Fibroblast of lung (primary cell): ENCODE data around the gene PDE9A.

Experiments
- EZH2 ChIP-seq: IDR thresholded peaks from 2 replicates; pipeline ENCODE4 v1.5.1; 2012; ENCODE audit warnings: low read length, control low read depth, mild to moderate bottlenecking; ENCODE audit errors: missing control alignments
- TF ChIP-seq, protein P1 (sequence below), 2 donors: IDR thresholded peaks in 1 of 2; conservative IDR thresholded peaks in 1 of 2; 1 replicate in 1 of 2; 2 replicates in 1 of 2; pipeline ENCODE4 v1.5.1; 2011 to 2012; ENCODE audit warnings: low read length in 2 of 2, control low read depth in 1 of 2, inconsistent platforms in 1 of 2, low read depth in 1 of 2, mild to moderate bottlenecking in 1 of 2

- TF ChIP-seq, protein P1, sequence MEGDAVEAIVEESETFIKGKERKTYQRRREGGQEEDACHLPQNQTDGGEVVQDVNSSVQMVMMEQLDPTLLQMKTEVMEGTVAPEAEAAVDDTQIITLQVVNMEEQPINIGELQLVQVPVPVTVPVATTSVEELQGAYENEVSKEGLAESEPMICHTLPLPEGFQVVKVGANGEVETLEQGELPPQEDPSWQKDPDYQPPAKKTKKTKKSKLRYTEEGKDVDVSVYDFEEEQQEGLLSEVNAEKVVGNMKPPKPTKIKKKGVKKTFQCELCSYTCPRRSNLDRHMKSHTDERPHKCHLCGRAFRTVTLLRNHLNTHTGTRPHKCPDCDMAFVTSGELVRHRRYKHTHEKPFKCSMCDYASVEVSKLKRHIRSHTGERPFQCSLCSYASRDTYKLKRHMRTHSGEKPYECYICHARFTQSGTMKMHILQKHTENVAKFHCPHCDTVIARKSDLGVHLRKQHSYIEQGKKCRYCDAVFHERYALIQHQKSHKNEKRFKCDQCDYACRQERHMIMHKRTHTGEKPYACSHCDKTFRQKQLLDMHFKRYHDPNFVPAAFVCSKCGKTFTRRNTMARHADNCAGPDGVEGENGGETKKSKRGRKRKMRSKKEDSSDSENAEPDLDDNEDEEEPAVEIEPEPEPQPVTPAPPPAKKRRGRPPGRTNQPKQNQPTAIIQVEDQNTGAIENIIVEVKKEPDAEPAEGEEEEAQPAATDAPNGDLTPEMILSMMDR (conservative IDR thresholded peaks at IDR 0.05 in 1 of 2, IDR thresholded peaks at IDR 0.05 in 1 of 2; ENCODE audit: low read depth in 1 of 2, low read length in 2 of 2) = no peak
- TF ChIP-seq EZH2 = no peak
Observed at GRCh38 chr21:42678618-42679295, 25.3 kb downstream of the PDE9A start.
